ENCODE results near the gene IPO4. TPM values are rescaled to one million over a fixed set of nuclear protein-coding genes. Genes with fewer than 3 reads are reported as not detected.

IPO4 gene
- total and polyA plus RNA-seq, 9 of the 15 experiments (the other 6 are each of a cell fraction or from before 2014, with no cell fraction given), result 7.3 to 122 (median 31.8) TPM

GRCh38 chr14:24185026-24185425, 3.6 kb downstream of the IPO4 start (continued):
- no peak for TF ChIP-seq TRIM25 (IDR thresholded peaks at IDR 0.05; ENCODE audit: borderline replicate concordance)

- 88% methylated on average over 10 of the region's 19 CpGs for WGBS (ENCODE audit: insufficient coverage, low coverage, missing lambda C conversion rate)
- Histone ChIP-seq H3K4me3 (no peak overlapping the region), H3K27ac (ENCODE audit: extremely low read depth, low read depth, low read length) (no peak overlapping the region), H3K4me2 (ENCODE audit: insufficient read depth, low read length) (no peak overlapping the region), H2AFZ (ENCODE audit: low read depth, low read length) (no peak overlapping the region), H3K9me3 (replicated peaks; ENCODE audit: control insufficient read depth, insufficient read depth, low read depth, low read length) (no peaks in the 10 kb centered on the region), H3K27me3 (ENCODE audit: control insufficient read depth in 2 of 2, insufficient read depth in 2 of 2, low read length in 2 of 2) (no peaks in the 10 kb centered on the region), H4K20me1 (replicated peaks; ENCODE audit: control insufficient read depth, insufficient read depth, low read length) (peaks cover 9% of the 10 kb centered on the region; the same call in 1 of the 2 replicates), H3K9me1 (ENCODE audit: control insufficient read depth, insufficient read depth, low read length) (peaks cover 3% of the 10 kb centered on the region), H3K36me3 (ENCODE audit: control insufficient read depth, insufficient read depth, low read length) (peaks cover 85% of the 10 kb centered on the region; the same call in 2 of the 3 replicates), H3K9ac (ENCODE audit: insufficient read depth in 1 of 2, low read depth in 2 of 2, low read length in 2 of 2) (peak overlapping the region in 1 of 2 experiments; percentile 52; a peak in 2 of 4 replicates), H3K79me2 (ENCODE audit: control insufficient read depth, insufficient read depth, low read length) (peaks cover 18% of the 10 kb centered on the region), H3K4me1 (replicated peaks in 1 of 2; ENCODE audit: control insufficient read depth in 2 of 2, insufficient read depth in 2 of 2, low read length in 2 of 2) (peaks cover 0 to 17% of the 10 kb centered on the region in 2 experiments; a peak in 3 of 5 replicates)
- FAIRE-seq (no peak), ATAC-seq (no peak), DNase-seq (ENCODE audit: extremely low read depth in 1 of 4, low spot score in 3 of 4) (no peak)
- in situ Hi-C loops (cut with MboI), result no loop called here
- no TSS peak for BruUV-seq (replicated peaks)
- ChIA-PET CTCF (ENCODE audit: low intra/inter-chr PET ratio) (no interaction called here), POLR2A (interaction anchor here (0.6 to 0.9 kb wide), 2 partner anchors 11 to 37 kb away, joined by 3 read pairs; partner anchors contain the start of genes RNF31 and TM9SF1)
- TF ChIP-seq TAF7 (tag; IDR thresholded peaks at IDR 0.05), result no peak
- no peak for TF ChIP-seq MCM5 (IDR thresholded peaks at IDR 0.05; ENCODE audit: low read depth)
- TF ChIP-seq RFX5 (IDR thresholded peaks at IDR 0.05; ENCODE audit: low read depth, low read length), result no peak
- TF ChIP-seq FOXM1 (IDR thresholded peaks at IDR 0.05; ENCODE audit: low read depth), result no peak
- TF ChIP-seq FOXM1 (CRISPR knock-in tag; IDR thresholded peaks at IDR 0.05; ENCODE audit: low read depth), result no peak
- no peak for TF ChIP-seq BRD9 (IDR thresholded peaks at IDR 0.05; ENCODE audit: low read depth, partially characterized antibody)
- intact Hi-C loops (cut with micrococcal nuclease), result no loop called here
Measured at GRCh38 chr14:24184104-24184970, 4.3 kb downstream of the IPO4 start.
